Naive thymus-derived CD4-positive, alpha-beta T cell (primary cell): ENCODE results near the gene AAMDC. TPM values are rescaled to one million over a fixed set of nuclear protein-coding genes. Genes with fewer than 3 reads are reported as not detected.
A peak's percentile ranks its signal among the peaks of the same experiment; 100 is the strongest.
"Not testable (repeated sequence)": the region's sequence is repeated elsewhere in the genome, so short reads cannot be mapped to it uniquely, and the experiment has no call there.

Experiments used
- ATAC-seq: fragments of 150-1000 bp; cut with Tn5 transposase; 2 replicates; pipeline ENCODE4 v1.10.0; 2021; ENCODE audit warnings: mild to moderate bottlenecking, moderate library complexity
- CTCF ChIA-PET: fragments of 350-600 bp; sonication (Branson Sonifier 250); formaldehyde crosslinking; loops from one replicate; lab custom pipeline; 2021; ENCODE audit warnings: antibody characterized with exemption; lab: Charles Lee
- POLR2A ChIA-PET: fragments of 350-600 bp; sonication (Branson Sonifier 250); formaldehyde crosslinking; loops from one replicate; lab custom pipeline; 2021; ENCODE audit warnings: antibody characterized with exemption, inconsistent platforms; lab: Charles Lee
- DNase-seq, 9 donors: peaks; one replicate each; pipeline versions ENCODE4 v3.0.0 to v3.0.0-alpha.2; 2020 to 2022; ENCODE audit warnings: mixed read lengths in 1 of 9
- H3K27ac ChIP-seq: one replicate; pipeline ENCODE4 v1.7.0; 2013; ENCODE audit warnings: mild to moderate bottlenecking, low read depth, low read length, moderate library complexity
- H3K27me3 ChIP-seq, 2 donors: one replicate each; pipeline ENCODE4 v1.7.0; 2013; ENCODE audit warnings: low read length in 2 of 2, mild to moderate bottlenecking in 2 of 2, moderate library complexity in 2 of 2; ENCODE audit not compliant: control insufficient read depth in 2 of 2, insufficient read depth in 2 of 2
- H3K36me3 ChIP-seq, 3 experiments: 1 replicate in 2 of 3; 2 replicates in 1 of 3; pipeline ENCODE4 v1.7.0; 2013; ENCODE audit warnings: low read length in 3 of 3, mild to moderate bottlenecking in 3 of 3, moderate library complexity in 1 of 3; ENCODE audit not compliant: insufficient read depth in 3 of 3, control insufficient read depth in 2 of 3
- H3K4me1 ChIP-seq, 2 donors: one replicate each; pipeline ENCODE4 v1.7.0; 2013; ENCODE audit warnings: low read length in 2 of 2, mild to moderate bottlenecking in 2 of 2, moderate library complexity in 1 of 2; ENCODE audit not compliant: control insufficient read depth in 2 of 2, insufficient read depth in 2 of 2
- H3K4me3 ChIP-seq: 2 replicates; pipeline ENCODE4 v1.7.0; 2013; ENCODE audit warnings: mild to moderate bottlenecking, low read length
- H3K9me3 ChIP-seq, 3 experiments: 1 replicate in 2 of 3; 2 replicates in 1 of 3; pipeline ENCODE4 v1.7.0; 2013; ENCODE audit warnings: low read length in 3 of 3; ENCODE audit not compliant: control insufficient read depth in 2 of 3
- H3K27ac Mint-ChIP-seq, 9 donors: one replicate each; pipeline ENCODE4 v1.8.0; 2020 to 2022; ENCODE audit warnings: mixed read lengths in 9 of 9, mild to moderate bottlenecking in 8 of 9, moderate library complexity in 5 of 9, inconsistent platforms in 2 of 9
- H3K27me3 Mint-ChIP-seq, 5 donors: one replicate each; pipeline ENCODE4 v1.8.0; 2021 to 2022; ENCODE audit warnings: mixed read lengths in 5 of 5, mild to moderate bottlenecking in 1 of 5
- H3K36me3 Mint-ChIP-seq, 5 donors: one replicate each; pipeline ENCODE4 v1.8.0; 2020 to 2022; ENCODE audit warnings: mixed read lengths in 5 of 5, mild to moderate bottlenecking in 3 of 5, inconsistent platforms in 1 of 5
- H3K4me1 Mint-ChIP-seq, 7 donors: one replicate each; pipeline ENCODE4 v1.8.0; 2020 to 2022; ENCODE audit warnings: mixed read lengths in 7 of 7, mild to moderate bottlenecking in 3 of 7, inconsistent platforms in 1 of 7
- H3K4me3 Mint-ChIP-seq, 10 donors: one replicate each; pipeline ENCODE4 v1.8.0; 2020 to 2022; ENCODE audit warnings: mild to moderate bottlenecking in 10 of 10, mixed read lengths in 10 of 10, moderate library complexity in 6 of 10, inconsistent platforms in 2 of 10
- H3K9me3 Mint-ChIP-seq, 11 donors: one replicate each; pipeline ENCODE4 v1.8.0; 2020 to 2022; ENCODE audit warnings: mixed read lengths in 11 of 11, mild to moderate bottlenecking in 4 of 11, inconsistent platforms in 1 of 11, moderate library complexity in 1 of 11
- intact Hi-C, 2 donors: fragments of 100-400 bp; cut with micrococcal nuclease; formaldehyde crosslinking; loops; one replicate each; pipeline ENCODE4 v1.15.1; 2023
- polyA plus RNA-seq, 2 donors: library from polyadenylated mRNA; unstranded; fragments of 300-500 nt; fragmentation: Illumina TruSeq; gene quantifications; one replicate each; pipeline ENCODE4 v1.2.3, GENCODE V29; 2021
- total RNA-seq, 6 experiments: library from RNA in 5 of 6; stranded (reverse) in 5 of 6; gene quantifications; 1 replicate in 5 of 6; 2 replicates in 1 of 6; pipeline ENCODE4 v1.2.3 and lab custom pipeline; 2021 to 2026

Gene AAMDC
- total and polyA plus RNA-seq, 7 experiments from 2014 or later, result 5.2 to 25.5 (median 8.6) TPM

DNA sequence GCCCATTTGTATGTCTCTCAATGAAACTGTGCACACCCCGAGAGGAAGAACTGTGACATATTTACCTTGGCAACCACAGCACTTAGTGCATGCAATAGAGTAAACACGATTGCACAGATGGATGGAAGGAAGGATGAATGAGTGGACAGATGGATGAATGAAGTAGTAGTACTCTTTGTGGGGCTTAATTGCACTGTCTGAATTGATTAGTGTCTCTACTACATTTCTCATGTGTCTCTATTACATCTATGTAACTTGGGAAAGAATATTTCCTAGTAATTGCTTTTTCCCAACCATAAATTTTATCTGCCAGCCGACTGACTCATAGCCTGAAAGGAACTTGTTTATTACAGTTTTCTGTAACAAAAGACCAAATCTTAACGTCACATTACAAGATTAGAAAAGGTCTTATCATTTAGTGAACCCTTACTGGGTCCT is 69.7 kb downstream of the AAMDC start:
- H3K4me3 ChIP-seq, ATAC-seq, POLR2A ChIA-PET, H3K4me3 Mint-ChIP-seq, H3K27me3 Mint-ChIP-seq, H3K9me3 Mint-ChIP-seq, intact Hi-C loops, H3K4me1 ChIP-seq, H3K27me3 ChIP-seq, CTCF ChIA-PET, H3K9me3 ChIP-seq, H3K4me1 Mint-ChIP-seq, DNase-seq, H3K27ac ChIP-seq: not testable (repeated sequence)
- Mint-ChIP-seq H3K36me3 (peaks cover 7 to 69% (median 26%) of the 10 kb centered on the region in 5 donors), H3K27ac (peak overlapping the region in 1 of 9 donors; percentile 41)
- peaks cover 0 to 30% (median 0%) of the 10 kb centered on the region in 3 experiments for H3K36me3 ChIP-seq

DNA sequence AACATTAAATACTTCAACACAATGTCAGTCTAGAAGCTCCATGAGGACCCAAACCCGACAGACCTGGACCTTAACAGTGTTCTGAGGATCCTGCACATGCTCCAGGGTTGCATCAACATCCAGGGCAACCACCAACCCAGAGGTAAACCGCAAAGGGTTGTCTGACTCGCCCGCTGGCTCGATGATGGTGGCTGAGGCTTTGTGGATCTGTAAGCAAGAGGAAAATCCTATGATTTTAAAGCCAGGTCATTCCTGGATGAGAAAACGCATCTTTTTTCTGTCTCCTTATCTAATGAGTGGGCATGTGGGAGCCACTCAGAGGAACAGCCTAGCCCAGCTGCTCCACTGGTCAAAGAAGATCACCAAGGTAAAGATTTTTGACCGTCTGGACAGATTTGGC is 70.3 kb downstream of the AAMDC start:
- H3K27me3 Mint-ChIP-seq, H3K4me1 Mint-ChIP-seq, H3K27ac Mint-ChIP-seq, POLR2A ChIA-PET, H3K4me1 ChIP-seq, H3K27ac ChIP-seq, H3K9me3 Mint-ChIP-seq, CTCF ChIA-PET, H3K9me3 ChIP-seq, DNase-seq, H3K4me3 Mint-ChIP-seq, H3K27me3 ChIP-seq, ATAC-seq, H3K4me3 ChIP-seq, intact Hi-C loops: not testable (repeated sequence)
- peaks cover 0 to 25% (median 0%) of the 10 kb centered on the region in 3 experiments for H3K36me3 ChIP-seq
- peaks cover 7 to 70% (median 31%) of the 10 kb centered on the region in 5 donors for H3K36me3 Mint-ChIP-seq

DNA sequence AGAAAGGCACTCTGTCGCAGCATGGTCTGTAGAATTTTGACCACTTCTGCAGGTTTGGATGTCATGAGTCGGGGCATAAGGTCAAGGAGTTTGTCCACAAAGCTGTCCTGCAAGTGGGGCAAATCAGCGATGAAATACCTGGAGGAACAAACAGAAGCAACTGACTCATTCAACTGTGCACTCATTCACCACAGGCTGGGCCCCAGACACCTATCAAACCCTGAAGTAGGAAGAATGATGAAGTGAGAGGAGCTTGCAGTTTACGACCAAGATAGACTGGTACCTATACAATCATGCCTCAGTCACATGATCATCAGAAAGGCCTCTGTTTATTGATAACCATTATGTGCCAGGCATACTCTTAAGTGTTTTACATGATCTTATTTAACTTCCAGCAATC is 70.8 kb downstream of the AAMDC start:
- H3K4me3 Mint-ChIP-seq, H3K4me1 Mint-ChIP-seq, POLR2A ChIA-PET: not testable (repeated sequence)

DNA sequence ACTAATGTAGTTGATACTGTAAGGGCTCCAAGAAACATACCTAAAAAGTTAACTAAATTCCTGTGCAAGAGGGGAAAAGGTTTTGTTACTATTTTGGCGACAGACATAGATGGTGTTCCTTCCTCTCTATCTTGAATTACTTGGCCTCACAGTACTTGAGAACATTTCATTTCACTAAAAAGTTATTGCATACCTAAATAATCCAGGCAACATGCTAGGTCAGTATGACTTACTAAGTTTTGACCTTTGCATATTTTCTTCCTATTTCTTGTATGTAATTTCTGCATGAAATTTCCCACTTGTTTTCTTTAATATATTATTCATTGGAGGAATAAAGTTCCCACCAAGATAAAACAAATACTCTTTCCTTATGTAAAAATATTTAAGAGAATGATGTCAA is 74.0 kb downstream of the AAMDC start:
- H3K9me3 Mint-ChIP-seq, POLR2A ChIA-PET, H3K4me3 Mint-ChIP-seq, ATAC-seq, H3K27ac Mint-ChIP-seq, H3K9me3 ChIP-seq, DNase-seq, H3K27me3 Mint-ChIP-seq, H3K4me1 ChIP-seq, H3K4me1 Mint-ChIP-seq, intact Hi-C loops, H3K27me3 ChIP-seq, H3K4me3 ChIP-seq, H3K27ac ChIP-seq: not testable (repeated sequence)
- H3K36me3 Mint-ChIP-seq, result peaks cover 7 to 52% (median 30%) of the 10 kb centered on the region in 5 donors
- H3K36me3 ChIP-seq, result peaks cover 0 to 16% (median 0%) of the 10 kb centered on the region in 3 experiments
- CTCF ChIA-PET, result interaction anchor here (1.1 kb wide), 1 partner anchor 8 kb away, joined by 3 read pairs; no protein-coding TSS in a partner anchor

More for the DNA sequence above, 70.8 kb downstream of the AAMDC start:
- peaks cover 0 to 21% (median 0%) of the 10 kb centered on the region in 3 experiments for H3K36me3 ChIP-seq
- H3K4me1 ChIP-seq, H3K27ac Mint-ChIP-seq, H3K4me3 ChIP-seq, H3K27ac ChIP-seq, DNase-seq, ATAC-seq, intact Hi-C loops, H3K27me3 Mint-ChIP-seq, H3K9me3 ChIP-seq, H3K9me3 Mint-ChIP-seq, CTCF ChIA-PET, H3K27me3 ChIP-seq: not testable (repeated sequence)
- peaks cover 7 to 68% (median 32%) of the 10 kb centered on the region in 5 donors for H3K36me3 Mint-ChIP-seq

DNA sequence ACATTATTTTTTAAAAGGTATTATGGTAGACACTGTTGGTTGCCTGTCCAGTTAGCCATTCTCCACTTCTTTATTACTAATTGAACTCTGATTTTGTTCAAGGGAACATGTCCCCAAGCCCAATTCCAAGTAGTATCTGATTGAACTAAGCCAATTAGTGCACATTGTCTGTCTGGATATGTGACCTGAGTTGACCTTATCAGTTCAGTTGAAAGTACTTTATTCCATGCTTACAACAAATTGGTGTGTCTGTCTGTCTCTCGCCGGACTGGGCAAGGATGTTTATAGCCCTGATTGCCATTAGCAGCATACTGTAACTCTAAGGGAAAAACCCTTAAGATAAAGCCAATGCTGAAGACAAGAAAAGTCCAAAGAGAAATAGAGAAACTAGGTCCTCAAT is 87.9 kb downstream of the AAMDC start:
- no peaks in the 10 kb centered on the region for H3K4me1 Mint-ChIP-seq

DNA sequence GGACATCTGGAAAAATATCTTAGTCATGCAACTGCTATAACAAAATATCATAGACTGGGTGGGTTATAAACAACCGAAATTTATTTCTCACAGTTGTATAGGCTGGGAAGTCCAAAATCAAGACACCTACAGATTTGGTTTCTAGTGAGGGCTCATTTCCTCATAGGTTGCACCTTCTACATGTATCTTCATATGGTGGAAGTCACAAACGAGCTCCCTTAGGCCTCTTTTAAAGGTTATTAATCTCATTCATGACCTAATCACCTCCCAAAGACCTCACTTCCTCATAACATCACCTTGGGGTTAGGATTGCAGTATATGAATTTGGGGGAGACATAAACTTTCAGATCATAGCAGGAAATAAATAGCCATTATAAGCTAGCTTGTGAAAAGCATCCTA is 88.3 kb downstream of the AAMDC start:
- intact Hi-C loops, result loop anchor here in 1 of 2 donors (5.0 kb wide), 1 partner anchor 132 kb away; no protein-coding TSS in a partner anchor
- no peaks in the 10 kb centered on the region for H3K27me3 Mint-ChIP-seq
- H3K9me3 Mint-ChIP-seq, result no peaks in the 10 kb centered on the region
- ChIA-PET POLR2A (interaction anchor here (0.6 kb wide), 1 partner anchor 279 kb away, joined by 5 read pairs; the partner anchor contains the start of gene KCTD21), CTCF (no interaction called here)
- peaks cover 10 to 46% (median 25%) of the 10 kb centered on the region in 5 donors for H3K36me3 Mint-ChIP-seq
- DNase-seq (no peak), ATAC-seq (no peak)
- Histone ChIP-seq H3K27ac (no peak overlapping the region), H3K36me3 (peaks cover 0 to 20% (median 0%) of the 10 kb centered on the region in 3 experiments), H3K4me1 (no peaks in the 10 kb centered on the region), H3K27me3 (no peaks in the 10 kb centered on the region), H3K4me3 (no peak overlapping the region), H3K9me3 (no peaks in the 10 kb centered on the region)
- H3K4me3 Mint-ChIP-seq, result no peak overlapping the region
- H3K27ac Mint-ChIP-seq, result peak overlapping the region in 1 of 9 donors; percentile 26
- H3K4me1 Mint-ChIP-seq, result no peaks in the 10 kb centered on the region

More for the DNA sequence above, 87.9 kb downstream of the AAMDC start:
- H3K36me3 Mint-ChIP-seq, result peaks cover 10 to 46% (median 24%) of the 10 kb centered on the region in 5 donors
- no peaks in the 10 kb centered on the region for H3K27me3 Mint-ChIP-seq
- H3K9me3 Mint-ChIP-seq, result no peaks in the 10 kb centered on the region
- no peak overlapping the region for H3K4me3 Mint-ChIP-seq
- ATAC-seq, result no peak
- H3K27ac Mint-ChIP-seq, result no peak overlapping the region
- ChIA-PET CTCF (no interaction called here), POLR2A (no interaction called here)
- intact Hi-C loops, result loop anchor here in 1 of 2 donors (5.0 kb wide), 1 partner anchor 132 kb away; no protein-coding TSS in a partner anchor
- H3K36me3 ChIP-seq, result peaks cover 0 to 18% (median 0%) of the 10 kb centered on the region in 3 experiments
- DNase-seq, result no peak
- no peaks in the 10 kb centered on the region for H3K27me3 ChIP-seq
- no peaks in the 10 kb centered on the region for H3K4me1 ChIP-seq
- H3K4me3 ChIP-seq, result no peak overlapping the region
- H3K27ac ChIP-seq, result no peak overlapping the region
- no peaks in the 10 kb centered on the region for H3K9me3 ChIP-seq

DNA sequence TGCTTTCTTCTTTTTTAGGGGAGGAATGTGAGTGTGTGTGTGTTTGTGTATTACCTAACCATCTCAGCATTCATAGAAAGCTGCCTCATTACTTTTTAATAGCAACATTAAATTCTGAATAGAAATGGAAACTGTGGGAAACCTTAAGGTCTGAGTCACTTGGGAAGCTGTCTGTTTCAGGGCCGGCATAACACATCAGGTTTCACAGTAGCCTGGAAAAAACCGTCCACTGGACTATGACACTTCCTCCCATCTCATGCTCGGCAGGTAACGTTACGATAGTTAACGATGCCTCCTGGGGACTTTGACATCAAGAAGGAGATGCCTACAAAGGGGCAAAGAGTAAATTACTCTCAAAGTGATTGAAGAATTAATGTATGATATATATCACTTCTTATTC is 89.9 kb downstream of the AAMDC start:
- DNase-seq, H3K27ac Mint-ChIP-seq, intact Hi-C loops, ATAC-seq, POLR2A ChIA-PET, H3K27ac ChIP-seq, CTCF ChIA-PET, H3K4me1 Mint-ChIP-seq, H3K4me3 ChIP-seq, H3K9me3 Mint-ChIP-seq, H3K4me1 ChIP-seq, H3K9me3 ChIP-seq, H3K4me3 Mint-ChIP-seq, H3K27me3 ChIP-seq, H3K27me3 Mint-ChIP-seq: not testable (repeated sequence)
- H3K36me3 ChIP-seq, result peaks cover 0 to 31% (median 0%) of the 10 kb centered on the region in 3 experiments
- peaks cover 14 to 43% (median 25%) of the 10 kb centered on the region in 5 donors for H3K36me3 Mint-ChIP-seq
